ENCODE measurements around the gene XAB2.
"Not testable (repeated sequence)": the region's sequence is repeated elsewhere in the genome, so short reads cannot be mapped to it uniquely, and the experiment has no call there.

XAB2 gene

DNA sequence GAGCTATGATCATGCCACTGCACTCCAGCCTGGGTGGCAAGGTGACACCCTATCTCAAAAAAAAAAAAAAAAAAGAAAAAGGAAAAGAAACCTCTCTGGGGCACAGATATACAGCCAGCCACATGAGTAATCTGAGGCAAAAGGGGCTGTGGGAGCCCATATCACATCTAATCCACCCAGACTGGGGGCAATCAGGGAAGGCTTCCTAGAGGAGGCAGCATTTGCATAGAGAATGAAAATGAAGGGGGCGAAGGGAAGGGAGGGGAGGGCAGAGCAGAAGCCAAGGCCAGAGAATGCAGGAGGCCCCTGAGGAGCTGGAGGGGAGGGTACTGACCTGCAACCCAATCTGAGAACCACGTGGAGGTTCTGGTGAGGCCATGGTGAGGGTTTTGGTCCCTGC lies 20.8 kb upstream of the XAB2 start:
- DNase-seq (ENCODE audit: low read depth) = no peak
- no peak overlapping the region for H3K4me3 ChIP-seq (replicated peaks; ENCODE audit: low read depth, low read length)
- TF ChIP-seq, protein P1, sequence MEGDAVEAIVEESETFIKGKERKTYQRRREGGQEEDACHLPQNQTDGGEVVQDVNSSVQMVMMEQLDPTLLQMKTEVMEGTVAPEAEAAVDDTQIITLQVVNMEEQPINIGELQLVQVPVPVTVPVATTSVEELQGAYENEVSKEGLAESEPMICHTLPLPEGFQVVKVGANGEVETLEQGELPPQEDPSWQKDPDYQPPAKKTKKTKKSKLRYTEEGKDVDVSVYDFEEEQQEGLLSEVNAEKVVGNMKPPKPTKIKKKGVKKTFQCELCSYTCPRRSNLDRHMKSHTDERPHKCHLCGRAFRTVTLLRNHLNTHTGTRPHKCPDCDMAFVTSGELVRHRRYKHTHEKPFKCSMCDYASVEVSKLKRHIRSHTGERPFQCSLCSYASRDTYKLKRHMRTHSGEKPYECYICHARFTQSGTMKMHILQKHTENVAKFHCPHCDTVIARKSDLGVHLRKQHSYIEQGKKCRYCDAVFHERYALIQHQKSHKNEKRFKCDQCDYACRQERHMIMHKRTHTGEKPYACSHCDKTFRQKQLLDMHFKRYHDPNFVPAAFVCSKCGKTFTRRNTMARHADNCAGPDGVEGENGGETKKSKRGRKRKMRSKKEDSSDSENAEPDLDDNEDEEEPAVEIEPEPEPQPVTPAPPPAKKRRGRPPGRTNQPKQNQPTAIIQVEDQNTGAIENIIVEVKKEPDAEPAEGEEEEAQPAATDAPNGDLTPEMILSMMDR (IDR thresholded peaks at IDR 0.05; ENCODE audit: low read length, missing control alignments) = no peak

DNA sequence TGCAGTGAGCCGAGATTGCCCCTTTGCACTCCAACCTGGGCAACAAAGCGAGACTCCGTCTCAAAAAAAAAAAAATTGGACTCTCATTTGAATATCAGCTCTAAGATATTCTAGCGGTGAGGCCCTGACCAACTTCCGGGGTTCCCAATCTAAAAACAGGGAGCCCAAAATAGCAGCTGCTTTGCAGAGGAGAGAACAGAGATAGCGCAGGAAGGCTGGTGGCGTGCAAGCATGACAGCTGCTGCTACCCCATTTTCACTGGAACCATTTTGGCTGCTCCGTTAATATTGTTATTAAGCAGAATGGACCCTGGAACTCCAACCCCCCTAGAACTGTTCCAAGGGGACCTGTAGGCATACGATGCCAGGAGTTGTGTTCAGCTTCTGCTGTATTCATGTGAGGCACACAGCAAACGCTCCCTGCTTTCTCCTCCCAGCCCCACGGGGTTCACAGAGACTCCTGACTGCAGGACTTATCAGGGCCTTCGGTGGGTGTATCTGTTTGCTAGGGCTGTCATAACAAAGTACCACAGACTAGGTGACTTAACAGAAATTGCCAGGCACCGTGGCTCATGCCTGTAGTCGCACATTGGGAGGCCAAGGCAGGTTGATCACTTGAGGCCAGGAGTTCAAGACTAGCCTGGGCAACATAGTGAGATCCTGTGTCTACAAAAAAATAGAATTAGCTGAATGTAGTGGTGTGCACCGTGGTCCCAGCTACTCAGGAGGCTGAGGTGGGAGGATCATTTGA lies 19.1 kb upstream of the XAB2 start:
- TF ChIP-seq, protein P1 (IDR thresholded peaks at IDR 0.05; ENCODE audit: low read length, missing control alignments) = no peak
- H3K4me3 ChIP-seq (replicated peaks; ENCODE audit: low read depth, low read length) = no peak overlapping the region
- no peak for DNase-seq (ENCODE audit: low read depth)

DNA sequence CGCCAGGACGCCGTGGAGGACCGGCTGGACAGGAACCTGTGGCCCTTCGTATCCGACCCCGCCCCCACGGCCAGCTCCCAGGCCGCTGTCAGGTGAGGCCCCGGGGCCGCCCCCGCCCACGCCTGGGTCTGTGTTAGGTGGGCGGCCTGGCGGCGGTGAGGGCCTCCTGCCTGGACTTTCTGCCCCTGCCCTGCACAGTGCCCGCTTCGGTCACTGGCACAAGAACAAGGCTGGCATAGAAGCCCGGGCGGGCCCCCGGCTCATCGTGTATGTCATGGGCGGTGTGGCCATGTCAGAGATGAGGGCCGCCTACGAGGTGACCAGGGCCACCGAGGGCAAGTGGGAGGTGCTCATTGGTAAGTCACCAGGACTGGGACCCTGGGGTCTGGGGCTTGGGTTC lies 17.8 kb upstream of the XAB2 start:
- no peak overlapping the region for H3K4me3 ChIP-seq (replicated peaks; ENCODE audit: low read depth, low read length)
- DNase-seq (ENCODE audit: low read depth) = no peak
- TF ChIP-seq, protein P1 (IDR thresholded peaks at IDR 0.05; ENCODE audit: low read length, missing control alignments) = no peak

DNA sequence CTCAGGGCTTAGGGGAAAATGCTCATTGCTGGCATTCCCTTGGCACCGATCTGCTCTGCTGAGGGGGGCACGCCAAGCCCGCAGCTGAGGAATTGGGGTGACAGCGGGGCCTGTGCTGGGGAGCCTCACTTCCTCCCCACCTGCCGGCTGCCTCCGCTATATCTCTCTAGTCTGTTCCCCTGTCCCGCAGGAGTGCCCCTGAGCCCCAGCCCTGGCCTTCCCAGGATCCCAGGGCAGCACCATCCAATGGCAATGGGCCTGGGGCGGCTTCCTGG lies 17.0 kb upstream of the XAB2 start:
- H3K4me3 ChIP-seq (replicated peaks; ENCODE audit: low read depth, low read length) = no peak overlapping the region
- TF ChIP-seq, protein P1 (IDR thresholded peaks at IDR 0.05; ENCODE audit: low read length, missing control alignments) = no peak
- DNase-seq (ENCODE audit: low read depth) = no peak

DNA sequence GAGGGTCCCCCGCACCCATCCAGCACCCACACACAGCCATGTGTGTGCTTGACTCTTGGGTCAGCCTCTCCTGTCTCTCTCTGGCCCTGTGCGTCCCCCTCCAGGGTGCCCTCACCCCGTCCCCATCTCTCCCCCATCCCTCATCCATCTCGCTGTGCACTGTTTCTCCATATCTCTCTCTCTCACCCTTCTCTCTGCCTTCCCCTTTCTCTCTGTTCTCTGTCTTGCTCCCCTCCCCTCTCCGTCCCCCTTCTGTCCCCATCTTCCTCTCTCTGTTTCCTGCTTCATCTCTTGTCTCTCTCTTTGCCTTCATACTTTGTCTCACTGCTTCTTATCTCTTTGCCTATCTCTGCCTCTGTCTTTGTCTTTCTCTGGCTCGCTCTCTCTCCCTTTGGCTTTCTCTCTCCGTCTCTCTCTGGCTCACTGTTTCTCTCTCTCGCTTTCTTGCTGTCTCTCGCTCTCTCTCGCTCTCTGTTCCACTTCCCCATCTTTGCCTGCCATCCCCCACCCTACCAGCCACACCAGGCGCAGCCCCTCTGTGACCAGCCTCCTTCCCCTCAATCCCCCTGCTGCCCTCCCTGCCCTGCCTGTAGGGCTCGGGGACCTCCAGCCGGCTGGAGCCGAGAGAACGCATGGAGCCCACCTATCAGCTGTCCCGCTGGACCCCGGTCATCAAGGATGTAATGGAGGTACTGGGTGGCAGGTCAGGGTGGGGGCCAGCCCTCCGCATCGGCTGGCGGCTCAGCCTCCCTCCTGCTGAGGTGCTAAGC lies 16.5 kb upstream of the XAB2 start:
- no peak overlapping the region for H3K4me3 ChIP-seq (replicated peaks; ENCODE audit: low read depth, low read length)
- TF ChIP-seq, protein P1 (IDR thresholded peaks at IDR 0.05; ENCODE audit: low read length, missing control alignments) = no peak
- DNase-seq (ENCODE audit: low read depth) = no peak

DNA sequence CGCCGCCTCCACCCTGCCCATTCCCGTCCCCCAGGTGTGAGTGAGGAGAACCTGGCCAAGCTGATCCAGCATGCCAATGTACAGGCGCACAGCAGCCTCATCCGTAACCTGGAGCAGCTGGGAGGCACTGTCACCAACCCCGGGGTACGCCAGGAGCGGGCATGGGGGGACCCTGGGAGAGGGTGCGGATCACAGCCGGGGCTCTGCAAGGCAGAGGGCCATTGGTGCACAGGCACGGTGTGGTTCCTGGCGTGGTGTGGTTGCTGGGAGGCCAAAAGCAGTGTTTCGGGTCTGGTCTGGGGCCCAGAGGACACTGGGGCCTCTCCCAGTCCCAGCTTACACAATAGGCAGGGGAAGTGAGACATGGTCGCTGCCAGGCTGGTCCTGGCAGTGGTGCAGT lies 15.8 kb upstream of the XAB2 start:
- DNase-seq (ENCODE audit: low read depth) = no peak
- TF ChIP-seq, protein P1 (IDR thresholded peaks at IDR 0.05; ENCODE audit: low read length, missing control alignments) = no peak
- H3K4me3 ChIP-seq (replicated peaks; ENCODE audit: low read depth, low read length) = no peak overlapping the region

DNA sequence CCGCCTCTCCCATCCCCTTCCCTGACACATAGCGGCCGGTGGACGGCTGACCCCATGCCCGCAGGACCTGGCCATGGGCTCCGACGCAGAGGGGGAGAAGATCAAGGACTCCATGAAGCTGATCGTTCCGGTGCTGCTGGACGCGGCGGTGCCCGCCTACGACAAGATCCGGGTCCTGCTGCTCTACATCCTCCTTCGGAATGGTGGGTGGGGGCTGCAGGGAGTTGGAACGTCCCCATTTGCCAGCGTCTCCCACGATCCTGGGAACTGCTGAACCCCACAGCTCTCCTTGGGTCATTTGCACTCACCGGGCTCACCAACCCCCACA lies 15.2 kb upstream of the XAB2 start:
- DNase-seq (ENCODE audit: low read depth) = no peak
- H3K4me3 ChIP-seq (replicated peaks; ENCODE audit: low read depth, low read length) = no peak overlapping the region
- TF ChIP-seq, protein P1 (IDR thresholded peaks at IDR 0.05; ENCODE audit: low read length, missing control alignments) = no peak

DNA sequence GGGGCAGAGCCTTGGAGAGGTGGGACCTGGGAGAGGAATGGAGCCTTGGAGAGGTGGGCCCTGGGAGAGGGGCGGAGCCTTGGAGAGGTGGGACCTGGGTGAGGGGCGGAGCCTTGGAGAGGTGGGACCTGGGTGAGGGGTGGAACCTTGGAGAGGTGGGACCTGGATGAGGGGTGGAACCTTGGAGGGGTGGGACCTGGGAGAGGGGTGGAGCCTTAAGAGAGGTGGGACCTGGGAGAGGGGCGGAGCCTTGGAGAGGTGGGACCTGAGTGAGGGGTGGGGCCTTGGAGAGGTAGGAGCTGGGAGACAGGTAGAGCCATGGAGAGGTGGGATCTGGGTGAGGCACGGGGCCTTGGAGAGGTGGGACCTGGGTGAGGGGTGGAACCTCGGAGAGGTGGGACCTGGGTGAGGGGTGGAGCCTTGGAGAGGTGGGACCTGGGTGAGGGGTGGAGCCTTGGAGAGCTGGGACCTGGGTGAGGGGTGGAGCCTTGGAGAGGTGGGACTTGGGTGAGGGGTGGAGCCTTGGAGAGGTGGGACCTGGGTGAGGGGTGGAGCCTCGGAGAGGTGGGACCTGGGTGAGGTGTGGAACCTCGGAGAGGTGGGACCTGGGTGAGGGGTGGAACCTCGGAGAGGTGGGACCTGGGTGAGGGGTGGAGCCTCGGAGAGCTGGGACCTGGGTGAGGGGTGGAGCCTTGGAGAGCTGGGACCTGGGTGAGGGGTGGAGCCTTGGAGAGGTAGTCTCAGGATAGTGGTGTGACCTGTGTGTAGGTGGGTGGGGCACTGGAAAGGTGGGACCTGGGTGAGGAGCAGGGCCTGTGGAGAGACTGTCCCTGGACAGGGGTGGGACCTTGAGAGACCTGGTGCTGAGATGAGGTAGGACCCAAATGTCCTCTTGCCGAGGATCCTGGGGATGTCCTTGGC lies 14.5 kb upstream of the XAB2 start:
- not testable (repeated sequence) for DNase-seq (ENCODE audit: low read depth); H3K4me3 ChIP-seq (replicated peaks; ENCODE audit: low read depth, low read length)

All from fibroblast of pulmonary artery (primary cell).